B cell (primary cell): ENCODE results near the gene SLC4A2.

Experiments
- EZH2 ChIP-seq: IDR thresholded peaks from 2 replicates; pipeline ENCODE4 v1.6.1; 2012; ENCODE audit warnings: borderline replicate concordance, low read depth, mild to moderate bottlenecking, moderate library complexity, low read length; ENCODE audit not compliant: insufficient read depth, poor library complexity, severe bottlenecking
- TF ChIP-seq, protein P1 (sequence below): fragments of 200-600 bp; IDR thresholded peaks from one replicate; pipeline ENCODE4 v1.8.0; 2022; ENCODE audit warnings: antibody characterized with exemption, mild to moderate bottlenecking

DNA sequence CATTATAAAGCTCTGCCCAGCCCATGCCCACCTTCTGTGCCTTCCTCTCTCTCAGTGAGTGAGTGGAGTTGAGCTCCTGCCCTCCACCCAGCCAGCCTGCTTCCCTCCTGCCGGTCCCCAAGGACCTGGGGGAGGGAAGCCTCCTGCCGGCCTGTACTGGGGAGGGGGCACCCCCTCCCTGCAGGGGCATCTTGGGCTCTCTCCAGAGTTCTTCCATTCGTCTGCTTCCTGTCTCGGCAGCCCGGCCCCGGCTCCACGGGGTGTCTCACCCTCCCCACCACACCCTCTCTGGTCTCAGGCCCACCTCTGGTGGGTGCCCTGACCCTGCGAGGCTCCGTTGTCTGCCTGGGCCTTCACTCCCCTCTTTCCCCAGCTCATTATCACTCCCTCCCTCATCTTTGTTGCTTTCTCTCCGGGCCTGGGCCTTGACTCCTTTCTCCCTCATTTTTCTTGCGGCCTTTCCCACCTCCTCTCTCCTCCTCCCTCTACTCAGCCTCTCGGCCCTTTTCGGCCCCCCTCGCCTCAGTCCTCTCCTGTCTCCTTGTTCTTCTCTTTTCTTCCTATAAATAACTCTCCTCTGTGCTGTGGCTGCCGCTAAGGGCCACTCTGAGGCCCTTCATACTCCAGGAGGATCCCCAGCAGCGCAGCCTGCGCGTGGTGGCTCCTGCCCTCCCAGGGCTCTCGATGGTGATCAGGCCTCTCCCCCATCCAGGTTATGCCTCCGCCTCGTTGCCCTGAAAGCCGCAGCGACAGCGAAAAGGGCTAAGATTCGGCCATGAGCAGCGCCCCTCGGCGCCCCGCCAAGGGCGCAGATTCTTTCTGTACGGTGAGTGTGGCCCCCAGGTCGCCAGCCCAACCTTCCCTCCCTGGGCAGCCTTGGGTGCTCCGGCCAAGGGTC is 2.1 kb downstream of the SLC4A2 start:
- TF ChIP-seq, protein P1, sequence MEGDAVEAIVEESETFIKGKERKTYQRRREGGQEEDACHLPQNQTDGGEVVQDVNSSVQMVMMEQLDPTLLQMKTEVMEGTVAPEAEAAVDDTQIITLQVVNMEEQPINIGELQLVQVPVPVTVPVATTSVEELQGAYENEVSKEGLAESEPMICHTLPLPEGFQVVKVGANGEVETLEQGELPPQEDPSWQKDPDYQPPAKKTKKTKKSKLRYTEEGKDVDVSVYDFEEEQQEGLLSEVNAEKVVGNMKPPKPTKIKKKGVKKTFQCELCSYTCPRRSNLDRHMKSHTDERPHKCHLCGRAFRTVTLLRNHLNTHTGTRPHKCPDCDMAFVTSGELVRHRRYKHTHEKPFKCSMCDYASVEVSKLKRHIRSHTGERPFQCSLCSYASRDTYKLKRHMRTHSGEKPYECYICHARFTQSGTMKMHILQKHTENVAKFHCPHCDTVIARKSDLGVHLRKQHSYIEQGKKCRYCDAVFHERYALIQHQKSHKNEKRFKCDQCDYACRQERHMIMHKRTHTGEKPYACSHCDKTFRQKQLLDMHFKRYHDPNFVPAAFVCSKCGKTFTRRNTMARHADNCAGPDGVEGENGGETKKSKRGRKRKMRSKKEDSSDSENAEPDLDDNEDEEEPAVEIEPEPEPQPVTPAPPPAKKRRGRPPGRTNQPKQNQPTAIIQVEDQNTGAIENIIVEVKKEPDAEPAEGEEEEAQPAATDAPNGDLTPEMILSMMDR = no peak
- TF ChIP-seq EZH2 = no peak
